Left renal cortex interstitium (tissue), 4 donors: ENCODE results near the gene AMHR2. TPM values are rescaled to one million over a fixed set of nuclear protein-coding genes. Genes with fewer than 3 reads are reported as not detected.
"Not testable (repeated sequence)": the region's sequence is repeated elsewhere in the genome, so short reads cannot be mapped to it uniquely, and the experiment has no call there.

Experiments used
- DNase-seq, 4 donors: peaks; one replicate each; pipeline ENCODE4 v3.0.0-alpha.2; 2013; ENCODE audit warnings: low read depth in 4 of 4, low spot score in 2 of 4, missing footprints in 1 of 4
- polyA plus RNA-seq, 4 donors: library from polyadenylated mRNA; unstranded; fragments of 120-200 nt; gene quantifications; one replicate each; pipeline ENCODE4 v1.2.1, GENCODE V29; 2013; ENCODE audit not compliant: insufficient read length in 4 of 4

AMHR2 gene
- polyA plus RNA-seq, result under 1 TPM; 0.24 to 0.65 (median 0.45) TPM

GRCh38 chr12:53423597-53423996, at the start of gene AMHR2:
Gene AMHR2 (plus strand): TSS chr12:53423855. CDS start chr12:53423935, 80 bp downstream.
- no peak for DNase-seq

GRCh38 chr12:53374277-53374676, 49.4 kb upstream of the AMHR2 start:
- not testable (repeated sequence) for DNase-seq

GRCh38 chr12:53376747-53377146, 46.9 kb upstream of the AMHR2 start:
- DNase-seq, result no peak

- DNase-seq, result no peak
Observed at GRCh38 chr12:53378222-53378621, 45.4 kb upstream of the AMHR2 start.

GRCh38 chr12:53378724-53379388, 44.8 kb upstream of the AMHR2 start:
- peak in 2 of 4 donors; percentile 52 to 85 for DNase-seq

- DNase-seq, result peak; percentile 100
Observed at GRCh38 chr12:53379389-53380103, 44.1 kb upstream of the AMHR2 start.

- DNase-seq, result peak in 3 of 4 donors; percentile 74 to 80 (median 74)
Observed at GRCh38 chr12:53380104-53380793, 43.4 kb upstream of the AMHR2 start, which contains the start of gene SP1. Gene SP1 (plus strand): TSS chr12:53380176. CDS start chr12:53380292, 116 bp downstream.

GRCh38 chr12:53380794-53381730, 42.6 kb upstream of the AMHR2 start:
- DNase-seq, result no peak

- DNase-seq, result no peak
Observed at GRCh38 chr12:53381731-53382630, 41.7 kb upstream of the AMHR2 start.

GRCh38 chr12:53383258-53383657, 40.4 kb upstream of the AMHR2 start:
- no peak for DNase-seq

- not testable (repeated sequence) for DNase-seq
Observed at GRCh38 chr12:53386381-53386780, 37.3 kb upstream of the AMHR2 start.

GRCh38 chr12:53388932-53389331, 34.7 kb upstream of the AMHR2 start:
- DNase-seq, result no peak

- DNase-seq, result no peak
Observed at GRCh38 chr12:53389702-53390101, 34.0 kb upstream of the AMHR2 start.

GRCh38 chr12:53391724-53392123, 31.9 kb upstream of the AMHR2 start:
- no peak for DNase-seq

GRCh38 chr12:53399896-53400295, 23.8 kb upstream of the AMHR2 start:
- DNase-seq, result no peak

GRCh38 chr12:53402351-53402750, 21.3 kb upstream of the AMHR2 start:
- DNase-seq, result not testable (repeated sequence)

- DNase-seq, result no peak
Observed at GRCh38 chr12:53402871-53403270, 20.8 kb upstream of the AMHR2 start.

- DNase-seq, result no peak
Observed at GRCh38 chr12:53410951-53411350, 12.7 kb upstream of the AMHR2 start.
